Measurements from ENCODE around the gene PAEP.

Gene PAEP

GRCh38 chr9:135551456-135551855, 10.1 kb upstream of the PAEP start:
- no peak for DNase-seq

- no peak for DNase-seq
Observed at GRCh38 chr9:135552021-135552697, 9.4 kb upstream of the PAEP start.

GRCh38 chr9:135552698-135553171, 8.8 kb upstream of the PAEP start:
- DNase-seq, result no peak

- DNase-seq, result no peak
Observed at GRCh38 chr9:135554718-135555117, 6.8 kb upstream of the PAEP start.

- no peak for DNase-seq
Observed at GRCh38 chr9:135555203-135555602, 6.4 kb upstream of the PAEP start.

- no peak for DNase-seq
Observed at GRCh38 chr9:135555910-135556309, 5.6 kb upstream of the PAEP start.

- DNase-seq, result no peak
Observed at GRCh38 chr9:135559606-135560005, 1.9 kb upstream of the PAEP start.

GRCh38 chr9:135562235-135562745, 734 bp downstream of the PAEP start:
- DNase-seq, result no peak

GRCh38 chr9:135563039-135563476, 1.5 kb downstream of the PAEP start:
- no peak for DNase-seq

GRCh38 chr9:135563858-135564257, 2.3 kb downstream of the PAEP start:
- no peak for DNase-seq

GRCh38 chr9:135565141-135565628, 3.6 kb downstream of the PAEP start:
- DNase-seq, result no peak

GRCh38 chr9:135565636-135566035, 4.1 kb downstream of the PAEP start:
- DNase-seq, result no peak

- no peak for DNase-seq
Observed at GRCh38 chr9:135566552-135566951, 5.0 kb downstream of the PAEP start.

- no peak for DNase-seq
Observed at GRCh38 chr9:135567311-135567710, 5.8 kb downstream of the PAEP start.

- no peak for DNase-seq
Observed at GRCh38 chr9:135568026-135568425, 6.5 kb downstream of the PAEP start.

GRCh38 chr9:135570456-135570855, 8.9 kb downstream of the PAEP start:
- no peak for DNase-seq

- DNase-seq, result no peak
Observed at GRCh38 chr9:135572233-135572632, 10.7 kb downstream of the PAEP start.

- DNase-seq, result no peak
Observed at GRCh38 chr9:135573124-135573523, 11.6 kb downstream of the PAEP start.

- DNase-seq, result no peak
Observed at GRCh38 chr9:135574331-135574730, 12.8 kb downstream of the PAEP start.

GRCh38 chr9:135574943-135575342, 13.4 kb downstream of the PAEP start:
- no peak for DNase-seq

GRCh38 chr9:135575995-135576631, 14.6 kb downstream of the PAEP start:
- no peak for DNase-seq

- no peak for DNase-seq
Observed at GRCh38 chr9:135577256-135577655, 15.7 kb downstream of the PAEP start.

GRCh38 chr9:135579356-135579755, 17.8 kb downstream of the PAEP start:
- no peak for DNase-seq

All from CD4-positive, alpha-beta T cell treated with Interleukin-21 for 1 hour (primary cell).